Endothelial cell (in vitro differentiated cells): Measurements from ENCODE around the gene MYO7B. TPM values are rescaled to one million over a fixed set of nuclear protein-coding genes. Genes with fewer than 3 reads are reported as not detected.

Source experiments
- DNase-seq: peaks from one replicate; pipeline ENCODE4 v3.0.0; 2021; ENCODE audit warnings: low spot score
- H3K27ac Mint-ChIP-seq: one replicate; pipeline ENCODE4 v1.8.0; 2021; ENCODE audit warnings: mixed read lengths, inconsistent platforms; ENCODE audit not compliant: unreplicated experiment
- H3K27me3 Mint-ChIP-seq: one replicate; pipeline ENCODE4 v1.8.0; 2021; ENCODE audit warnings: mild to moderate bottlenecking, moderate library complexity, mixed read lengths, inconsistent platforms; ENCODE audit not compliant: unreplicated experiment
- H3K36me3 Mint-ChIP-seq: one replicate; pipeline ENCODE4 v1.8.0; 2021; ENCODE audit warnings: mild to moderate bottlenecking, low read depth, mixed read lengths, inconsistent platforms; ENCODE audit not compliant: unreplicated experiment
- H3K4me1 Mint-ChIP-seq: one replicate; pipeline ENCODE4 v1.8.0; 2021; ENCODE audit warnings: mild to moderate bottlenecking, mixed read lengths, inconsistent platforms; ENCODE audit not compliant: unreplicated experiment
- H3K4me3 Mint-ChIP-seq: one replicate; pipeline ENCODE4 v1.8.0; 2021; ENCODE audit warnings: mild to moderate bottlenecking, mixed read lengths, inconsistent platforms; ENCODE audit not compliant: unreplicated experiment
- H3K9me3 Mint-ChIP-seq: one replicate; pipeline ENCODE4 v1.8.0; 2021; ENCODE audit warnings: mixed read lengths, inconsistent platforms; ENCODE audit not compliant: unreplicated experiment
- total RNA-seq: library from RNA; stranded (reverse); fragmentation: NEBNext Ultra II Directional; extraction: Animal tissue kit (Norgen Biotek cat#: 25700); gene quantifications from one replicate; pipeline ENCODE4 v1.2.1, GENCODE V29; 2021; ENCODE audit not compliant: unreplicated experiment
- TF ChIP-seq, protein P1 (sequence below): fragments of 200-600 bp; sonication (generic); IDR thresholded peaks from one replicate; pipeline ENCODE4 v1.5.0; 2021; ENCODE audit warnings: antibody characterized with exemption; ENCODE audit not compliant: unreplicated experiment

The MYO7B gene
- total RNA-seq, 1 donor from 2014 or later = 0.90 TPM

DNA sequence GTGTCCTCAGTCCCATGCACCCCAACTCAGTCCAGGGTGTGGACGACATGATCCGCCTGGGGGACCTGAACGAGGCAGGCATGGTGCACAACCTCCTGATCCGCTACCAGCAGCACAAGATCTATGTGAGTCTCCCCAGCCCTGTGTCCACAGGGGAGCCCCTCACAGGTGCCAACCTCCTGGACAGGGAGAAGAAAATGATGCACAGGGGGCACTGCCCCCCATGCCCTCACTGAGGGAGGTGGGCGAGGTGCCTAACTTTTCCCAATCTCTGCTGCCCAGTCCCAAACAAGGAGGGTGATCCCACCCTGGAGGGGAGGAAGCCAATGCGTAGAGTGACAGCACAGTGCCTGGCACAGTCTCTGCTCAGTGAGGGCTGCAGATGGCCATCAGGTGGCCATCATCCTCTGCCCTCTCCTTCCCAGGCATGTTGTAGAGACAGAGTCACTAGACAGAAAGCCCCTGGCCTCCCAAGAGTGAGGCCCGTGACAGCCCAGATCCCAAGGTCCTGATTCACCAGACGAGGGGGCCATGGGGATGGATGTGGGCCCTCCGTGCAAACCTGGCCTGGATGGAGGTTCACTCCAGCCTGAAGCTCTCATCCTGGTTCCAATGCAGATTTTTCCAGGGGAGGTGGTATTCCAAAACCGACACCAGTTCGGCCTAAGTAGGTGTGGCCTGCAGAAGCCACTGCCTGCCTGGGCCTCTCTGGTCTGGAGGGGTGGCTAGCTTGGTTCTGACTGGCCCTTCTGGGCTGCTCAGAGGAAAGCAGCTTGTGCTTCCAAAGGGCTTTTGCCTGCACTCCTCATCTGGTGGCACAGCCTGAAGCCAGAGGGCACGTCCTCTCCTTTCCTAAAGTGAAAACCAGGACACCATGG, 30.0 kb downstream of the MYO7B start:
- no peak for DNase-seq
- H3K36me3 Mint-ChIP-seq = no peaks in the 10 kb centered on the region
- H3K9me3 Mint-ChIP-seq = no peaks in the 10 kb centered on the region
- TF ChIP-seq, protein P1, sequence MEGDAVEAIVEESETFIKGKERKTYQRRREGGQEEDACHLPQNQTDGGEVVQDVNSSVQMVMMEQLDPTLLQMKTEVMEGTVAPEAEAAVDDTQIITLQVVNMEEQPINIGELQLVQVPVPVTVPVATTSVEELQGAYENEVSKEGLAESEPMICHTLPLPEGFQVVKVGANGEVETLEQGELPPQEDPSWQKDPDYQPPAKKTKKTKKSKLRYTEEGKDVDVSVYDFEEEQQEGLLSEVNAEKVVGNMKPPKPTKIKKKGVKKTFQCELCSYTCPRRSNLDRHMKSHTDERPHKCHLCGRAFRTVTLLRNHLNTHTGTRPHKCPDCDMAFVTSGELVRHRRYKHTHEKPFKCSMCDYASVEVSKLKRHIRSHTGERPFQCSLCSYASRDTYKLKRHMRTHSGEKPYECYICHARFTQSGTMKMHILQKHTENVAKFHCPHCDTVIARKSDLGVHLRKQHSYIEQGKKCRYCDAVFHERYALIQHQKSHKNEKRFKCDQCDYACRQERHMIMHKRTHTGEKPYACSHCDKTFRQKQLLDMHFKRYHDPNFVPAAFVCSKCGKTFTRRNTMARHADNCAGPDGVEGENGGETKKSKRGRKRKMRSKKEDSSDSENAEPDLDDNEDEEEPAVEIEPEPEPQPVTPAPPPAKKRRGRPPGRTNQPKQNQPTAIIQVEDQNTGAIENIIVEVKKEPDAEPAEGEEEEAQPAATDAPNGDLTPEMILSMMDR = no peak
- no peak overlapping the region for H3K4me3 Mint-ChIP-seq
- H3K27me3 Mint-ChIP-seq = peaks cover 10% of the 10 kb centered on the region
- H3K4me1 Mint-ChIP-seq = peaks cover 2% of the 10 kb centered on the region
- H3K27ac Mint-ChIP-seq = no peak overlapping the region

DNA sequence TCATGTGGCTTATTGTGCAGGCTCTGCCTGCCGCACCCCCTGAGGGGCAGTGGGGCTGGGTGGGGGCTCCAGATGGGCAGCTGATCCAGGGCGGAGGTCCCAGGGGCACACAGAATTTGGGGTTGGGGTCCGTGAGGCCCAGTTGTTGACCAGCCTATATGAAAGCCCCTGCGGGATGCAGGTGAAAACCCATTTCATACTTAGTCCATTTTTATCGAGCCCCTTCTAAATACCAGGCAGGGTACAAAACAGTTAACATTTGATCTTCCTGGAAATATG, 30.6 kb downstream of the MYO7B start:
- H3K27ac Mint-ChIP-seq = no peak overlapping the region
- no peaks in the 10 kb centered on the region for H3K9me3 Mint-ChIP-seq
- peaks cover 2% of the 10 kb centered on the region for H3K4me1 Mint-ChIP-seq
- no peak for DNase-seq
- TF ChIP-seq, protein P1 = no peak
- peaks cover 10% of the 10 kb centered on the region for H3K27me3 Mint-ChIP-seq
- no peaks in the 10 kb centered on the region for H3K36me3 Mint-ChIP-seq
- no peak overlapping the region for H3K4me3 Mint-ChIP-seq

DNA sequence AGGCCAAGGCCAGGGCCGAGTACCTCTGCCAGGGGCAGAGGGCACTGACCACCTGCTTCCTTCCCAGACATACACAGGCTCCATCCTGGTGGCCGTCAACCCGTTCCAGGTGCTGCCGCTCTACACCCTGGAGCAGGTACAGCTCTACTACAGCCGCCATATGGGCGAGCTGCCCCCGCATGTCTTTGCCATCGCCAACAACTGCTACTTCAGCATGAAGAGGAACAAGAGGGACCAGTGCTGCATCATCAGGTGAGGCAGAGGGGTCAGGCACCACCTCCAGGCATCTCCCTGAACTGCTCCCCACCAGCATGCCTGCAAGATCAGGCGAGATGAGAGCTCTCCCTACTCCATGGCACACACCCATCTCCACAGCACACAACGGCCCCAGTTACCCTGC, 31.1 kb downstream of the MYO7B start:
- Mint-ChIP-seq H3K4me1 (peaks cover 2% of the 10 kb centered on the region), H3K27ac (no peak overlapping the region), H3K27me3 (peaks cover 10% of the 10 kb centered on the region), H3K36me3 (no peaks in the 10 kb centered on the region), H3K9me3 (no peaks in the 10 kb centered on the region), H3K4me3 (no peak overlapping the region)
- TF ChIP-seq, protein P1 = no peak
- no peak for DNase-seq

DNA sequence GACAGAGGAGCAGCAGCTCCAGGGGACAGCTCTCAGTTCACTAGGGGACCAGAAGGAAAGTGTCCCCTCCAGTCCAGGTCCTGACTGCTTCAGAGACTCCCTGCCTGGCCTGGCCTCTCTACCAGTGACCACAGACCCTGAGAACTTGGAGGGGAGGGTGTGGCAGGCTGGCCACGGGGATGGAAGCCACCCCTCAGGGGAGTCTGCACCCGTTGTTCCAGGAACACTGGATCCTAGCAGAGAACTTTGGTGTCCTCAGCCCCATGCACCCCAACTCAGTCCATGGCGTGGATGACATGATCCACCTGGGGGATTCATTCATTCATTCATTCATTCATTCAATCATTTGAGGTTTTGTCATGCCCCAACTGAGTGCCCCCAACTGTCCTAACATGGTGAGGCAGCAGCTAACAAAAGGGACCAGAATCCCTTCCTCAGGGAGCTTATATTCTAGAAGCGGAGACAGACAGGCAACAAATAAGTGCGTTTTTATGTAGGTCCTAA, 31.9 kb downstream of the MYO7B start:
- no peaks in the 10 kb centered on the region for H3K36me3 Mint-ChIP-seq
- H3K27ac Mint-ChIP-seq = no peak overlapping the region
- peaks cover 2% of the 10 kb centered on the region for H3K4me1 Mint-ChIP-seq
- TF ChIP-seq, protein P1 = no peak
- peaks cover 10% of the 10 kb centered on the region for H3K27me3 Mint-ChIP-seq
- no peak overlapping the region for H3K4me3 Mint-ChIP-seq
- H3K9me3 Mint-ChIP-seq = no peaks in the 10 kb centered on the region
- DNase-seq = no peak

DNA sequence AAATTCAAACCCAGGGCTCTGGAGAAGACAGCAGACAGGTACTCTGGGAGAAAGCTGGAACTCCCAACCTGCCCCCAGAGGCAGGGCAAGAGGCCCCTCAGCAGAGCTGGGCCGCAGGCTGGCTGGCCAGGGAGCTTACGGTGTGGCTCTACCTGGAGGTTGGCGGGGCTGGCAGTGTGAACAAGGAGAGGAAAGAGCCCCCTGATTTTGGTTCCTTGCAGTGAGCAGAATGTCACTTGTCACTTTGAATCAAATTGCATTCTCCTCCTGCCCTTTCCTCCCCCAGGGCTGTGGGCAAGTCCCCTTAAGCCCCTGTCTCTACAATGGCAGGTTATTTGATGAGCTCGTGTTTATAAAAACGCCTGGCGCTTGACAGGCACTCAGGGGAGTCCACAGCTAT, 32.6 kb downstream of the MYO7B start:
- TF ChIP-seq, protein P1 = no peak
- Mint-ChIP-seq H3K36me3 (no peaks in the 10 kb centered on the region), H3K27ac (no peak overlapping the region), H3K4me3 (no peak overlapping the region), H3K4me1 (peaks cover 2% of the 10 kb centered on the region), H3K9me3 (no peaks in the 10 kb centered on the region), H3K27me3 (peaks cover 10% of the 10 kb centered on the region)
- DNase-seq = no peak
